ENCODE measurements around the gene CD48. TPM values are rescaled to one million over a fixed set of nuclear protein-coding genes. Genes with fewer than 3 reads are reported as not detected.
A peak's percentile ranks its signal among the peaks of the same experiment; 100 is the strongest.
"Not testable (repeated sequence)": the region's sequence is repeated elsewhere in the genome, so short reads cannot be mapped to it uniquely, and the experiment has no call there.

CD48 gene
- total RNA-seq, 1 experiment from 2014 or later, result not detected

- Mint-ChIP-seq H3K9me3 (ENCODE audit: low read depth, unreplicated experiment) (no peaks in the 10 kb centered on the region), H3K36me3 (ENCODE audit: insufficient read depth, unreplicated experiment) (no peaks in the 10 kb centered on the region), H3K27ac (ENCODE audit: unreplicated experiment) (no peak overlapping the region), H3K27me3 (ENCODE audit: unreplicated experiment) (peaks cover 35% of the 10 kb centered on the region), H3K4me1 (ENCODE audit: low read depth, unreplicated experiment) (no peaks in the 10 kb centered on the region), H3K4me3 (ENCODE audit: low read depth, unreplicated experiment) (no peak overlapping the region)
- TF ChIP-seq CTCF (IDR thresholded peaks at IDR 0.05; ENCODE audit: unreplicated experiment), result no peak
- intact Hi-C loops (cut with micrococcal nuclease; ENCODE audit: unreplicated experiment), result no loop called here
- CTCF ChIA-PET, result no interaction called here
- no peak for DNase-seq
- BruUV-seq (replicated peaks), result no TSS peak
These were observed 7.4 kb downstream of the CD48 start for GRCh38 chr1:160704250-160704649.

GRCh38 chr1:160702100-160702499 lies 9.5 kb downstream of the CD48 start:
- no peak overlapping the region for H3K27ac Mint-ChIP-seq (ENCODE audit: unreplicated experiment)
- H3K4me3 Mint-ChIP-seq (ENCODE audit: low read depth, unreplicated experiment), result no peak overlapping the region
- no peaks in the 10 kb centered on the region for H3K9me3 Mint-ChIP-seq (ENCODE audit: low read depth, unreplicated experiment)
- no TSS peak for BruUV-seq (replicated peaks)
- no peaks in the 10 kb centered on the region for H3K36me3 Mint-ChIP-seq (ENCODE audit: insufficient read depth, unreplicated experiment)
- DNase-seq, result no peak
- peaks cover 35% of the 10 kb centered on the region for H3K27me3 Mint-ChIP-seq (ENCODE audit: unreplicated experiment)
- H3K4me1 Mint-ChIP-seq (ENCODE audit: low read depth, unreplicated experiment), result no peaks in the 10 kb centered on the region
- intact Hi-C loops (cut with micrococcal nuclease; ENCODE audit: unreplicated experiment), result no loop called here
- CTCF ChIA-PET, result no interaction called here
- TF ChIP-seq CTCF (IDR thresholded peaks at IDR 0.05; ENCODE audit: unreplicated experiment), result no peak

GRCh38 chr1:160692390-160692789 lies 19.2 kb downstream of the CD48 start:
- CTCF ChIA-PET; H3K9me3 Mint-ChIP-seq (ENCODE audit: low read depth, unreplicated experiment); BruUV-seq (replicated peaks); H3K4me3 Mint-ChIP-seq (ENCODE audit: low read depth, unreplicated experiment); H3K36me3 Mint-ChIP-seq (ENCODE audit: insufficient read depth, unreplicated experiment); H3K27ac Mint-ChIP-seq (ENCODE audit: unreplicated experiment); H3K4me1 Mint-ChIP-seq (ENCODE audit: low read depth, unreplicated experiment): not testable (repeated sequence)
- DNase-seq, result peak; percentile 44
- H3K27me3 Mint-ChIP-seq (ENCODE audit: unreplicated experiment), result peaks cover 55% of the 10 kb centered on the region
- intact Hi-C loops (cut with micrococcal nuclease; ENCODE audit: unreplicated experiment), result loop anchor here (2.0 kb wide), 1 partner anchor 18 kb away; no protein-coding TSS in a partner anchor
- peak; percentile 27 for TF ChIP-seq CTCF (IDR thresholded peaks at IDR 0.05; ENCODE audit: unreplicated experiment)

GRCh38 chr1:160685266-160685665 lies 26.4 kb downstream of the CD48 start:
- Mint-ChIP-seq H3K4me1 (ENCODE audit: low read depth, unreplicated experiment) (no peaks in the 10 kb centered on the region), H3K27ac (ENCODE audit: unreplicated experiment) (no peak overlapping the region), H3K27me3 (ENCODE audit: unreplicated experiment) (peaks cover 81% of the 10 kb centered on the region), H3K36me3 (ENCODE audit: insufficient read depth, unreplicated experiment) (no peaks in the 10 kb centered on the region), H3K4me3 (ENCODE audit: low read depth, unreplicated experiment) (no peak overlapping the region), H3K9me3 (ENCODE audit: low read depth, unreplicated experiment) (peaks cover 4% of the 10 kb centered on the region)
- intact Hi-C loops (cut with micrococcal nuclease; ENCODE audit: unreplicated experiment), result no loop called here
- DNase-seq, result no peak
- BruUV-seq (replicated peaks), result no TSS peak
- CTCF ChIA-PET, result no interaction called here
- no peak for TF ChIP-seq CTCF (IDR thresholded peaks at IDR 0.05; ENCODE audit: unreplicated experiment)
